Measurements from ENCODE around the gene C13orf46.
"Not testable (repeated sequence)": the region's sequence is repeated elsewhere in the genome, so short reads cannot be mapped to it uniquely, and the experiment has no call there.

The C13orf46 gene

GRCh38 chr13:113991676-113992179 is 17.9 kb upstream of the C13orf46 start:
- no peak for DNase-seq

GRCh38 chr13:113991191-113991669 is 17.4 kb upstream of the C13orf46 start:
- DNase-seq: no peak

DNA sequence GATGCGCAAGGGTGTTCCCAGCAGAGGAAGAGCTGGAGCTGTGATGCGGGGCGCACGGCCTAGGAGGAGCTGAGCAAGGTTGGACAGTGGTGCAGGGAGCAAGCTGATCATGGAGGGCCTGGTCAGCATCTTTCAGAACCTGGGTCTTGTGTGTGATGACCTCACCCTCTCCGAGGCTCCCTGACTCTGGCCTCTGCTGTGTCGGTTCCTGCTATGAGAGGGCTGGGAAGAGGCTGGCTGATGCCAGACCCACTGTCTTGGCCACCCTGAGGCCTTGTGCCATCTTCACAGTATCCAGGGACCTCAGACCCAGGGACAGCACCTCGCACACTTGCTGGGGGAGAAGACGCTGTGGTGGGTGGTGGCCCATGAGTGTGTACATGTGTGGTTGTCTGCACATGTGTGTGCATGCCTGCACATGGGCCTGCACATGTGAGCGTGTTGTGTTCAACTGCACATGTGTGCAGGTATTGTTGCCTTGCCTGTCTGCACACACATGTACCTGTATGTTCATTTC is 16.5 kb upstream of the C13orf46 start:
- no peak for DNase-seq

GRCh38 chr13:113989585-113990300 is 15.9 kb upstream of the C13orf46 start:
- no peak for DNase-seq

DNA sequence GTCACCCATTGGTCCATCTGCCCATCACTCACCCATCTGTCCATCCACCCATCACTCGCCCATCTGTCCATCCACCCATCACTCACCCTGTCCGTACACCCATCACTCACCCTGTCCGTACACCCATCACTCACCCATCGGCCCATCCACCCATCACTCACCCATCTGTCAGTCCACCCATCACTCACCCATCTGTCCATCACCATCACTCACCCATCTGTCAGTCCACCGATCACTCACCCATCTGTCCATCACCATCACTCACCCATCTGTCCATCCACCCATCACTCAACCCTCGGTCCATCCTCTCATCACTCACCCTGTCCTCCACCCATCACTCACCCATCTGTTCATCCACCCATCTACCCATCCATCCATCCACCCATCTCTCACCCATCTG is 15.0 kb upstream of the C13orf46 start:
- DNase-seq: not testable (repeated sequence)

DNA sequence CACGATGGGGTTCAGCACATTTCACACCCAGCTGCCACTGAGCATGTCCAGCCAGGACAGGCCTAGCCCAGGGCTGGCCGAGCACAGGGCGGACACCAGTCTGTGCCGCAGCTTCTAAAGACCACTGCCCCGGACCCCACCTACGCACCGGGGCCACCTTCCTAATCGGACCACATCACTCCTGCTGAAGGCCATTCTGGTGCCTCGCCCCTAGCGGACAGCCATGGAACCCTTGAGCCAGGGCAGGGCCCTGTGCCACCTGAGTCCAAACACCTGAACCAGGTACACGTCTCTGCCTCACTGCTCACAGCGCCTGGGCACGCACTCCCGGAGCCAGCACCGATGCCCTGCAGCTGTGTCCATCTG is 8.4 kb upstream of the C13orf46 start:
- no peak for DNase-seq

DNA sequence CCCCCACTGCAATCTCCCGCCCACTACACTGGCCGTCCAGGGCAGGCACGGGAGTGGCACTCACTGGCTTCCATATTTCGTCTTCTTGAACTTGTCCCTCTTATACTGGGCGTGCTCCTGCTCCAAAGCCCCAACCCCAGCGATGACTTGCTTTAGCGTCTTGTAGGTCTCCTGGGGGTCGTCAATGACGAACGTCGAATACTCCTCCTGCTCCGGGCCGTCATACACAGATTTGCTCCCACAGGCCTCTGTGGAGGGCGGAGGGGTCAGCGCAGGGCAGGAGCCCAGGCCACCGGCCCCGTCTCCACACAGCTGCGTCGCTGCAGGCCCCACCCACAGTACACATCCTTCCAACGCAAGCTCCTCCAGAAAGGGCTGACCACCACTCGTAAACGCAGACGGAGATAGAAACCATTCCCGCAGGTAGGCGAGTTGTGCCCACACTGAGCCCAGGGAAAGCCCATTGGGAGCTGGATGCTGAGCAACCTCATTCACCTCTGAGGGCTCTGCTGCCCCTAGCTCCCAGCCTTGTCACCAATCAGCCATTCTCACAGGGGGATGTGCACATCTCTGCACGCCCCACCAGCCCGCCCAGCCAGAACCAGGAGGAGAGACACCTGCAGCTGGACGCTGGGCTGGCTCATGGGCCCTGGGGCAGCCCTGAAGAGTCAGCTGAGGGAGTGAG is 7.9 kb upstream of the C13orf46 start:
- DNase-seq: no peak

- peak; percentile 21 for DNase-seq
Measured at GRCh38 chr13:113981194-113981605, 7.3 kb upstream of the C13orf46 start.

GRCh38 chr13:113980489-113981064 is 6.7 kb upstream of the C13orf46 start:
- no peak for DNase-seq

DNA sequence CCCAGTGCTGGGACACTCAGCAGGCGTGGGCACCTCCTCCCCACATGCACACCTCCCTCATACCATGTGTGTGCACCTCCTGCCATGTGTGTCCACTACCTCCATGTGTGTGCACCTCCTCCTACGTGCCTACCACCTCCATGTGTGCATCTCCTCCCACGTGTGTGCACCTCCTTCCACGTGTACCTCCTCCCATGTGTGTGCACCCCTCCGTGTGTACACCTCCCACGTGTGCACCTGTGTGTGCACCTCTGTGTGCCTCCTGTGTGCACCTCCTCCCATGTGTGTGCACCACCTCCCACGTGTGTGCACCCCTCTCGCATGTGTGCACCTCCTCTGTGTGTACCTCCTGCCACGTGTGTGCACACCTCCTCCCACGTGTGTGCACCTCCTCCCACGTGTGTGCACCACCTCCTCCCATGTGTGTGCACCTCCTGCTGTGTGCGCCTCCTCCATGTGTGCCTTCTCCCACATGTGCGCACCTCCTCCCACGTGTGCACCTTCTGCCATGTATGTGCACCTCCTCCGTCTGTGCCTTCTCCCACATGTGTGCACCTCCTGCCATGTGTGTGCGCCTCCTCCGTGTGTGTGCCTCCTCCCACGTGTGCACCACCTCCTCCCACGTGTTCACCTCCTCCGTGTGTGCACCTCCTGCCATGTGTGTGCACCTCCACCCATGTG is 6.1 kb upstream of the C13orf46 start:
- no peak for DNase-seq

DNA sequence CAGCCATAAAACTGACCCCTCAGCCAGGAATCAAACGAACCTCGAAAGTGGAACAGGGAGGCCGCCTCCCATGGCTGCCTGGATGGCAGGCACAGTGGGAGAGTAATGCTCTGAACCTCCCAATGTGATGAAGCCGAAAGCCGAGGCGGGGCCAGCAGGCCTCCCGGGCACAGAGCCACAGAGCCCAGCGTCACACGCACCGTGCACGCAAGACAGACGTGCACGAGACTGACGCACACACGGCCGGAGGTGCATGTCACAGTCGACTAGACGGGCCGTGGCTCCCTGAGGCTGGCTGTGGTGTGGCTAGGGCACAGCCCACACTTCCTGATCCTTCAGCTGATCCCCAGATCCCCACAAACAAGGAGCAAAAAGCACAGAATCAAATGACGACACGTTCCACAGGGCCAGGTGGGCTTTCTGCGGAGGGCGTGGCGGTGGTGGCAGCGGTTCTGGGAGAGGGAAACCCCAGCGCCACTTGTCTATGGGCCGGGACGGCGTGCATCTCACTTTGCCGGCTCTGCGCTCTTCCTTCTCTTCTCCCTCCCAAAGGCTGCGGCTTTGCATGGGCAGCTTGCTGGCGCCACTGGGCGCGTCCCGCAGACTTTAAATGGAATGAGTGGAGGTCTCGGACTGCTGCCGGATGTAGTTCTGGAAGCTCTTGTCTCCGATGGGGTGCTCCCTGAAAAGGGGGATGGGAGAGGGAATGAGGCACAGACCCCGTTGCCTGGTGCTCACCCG is 5.0 kb upstream of the C13orf46 start:
- no peak for DNase-seq

DNA sequence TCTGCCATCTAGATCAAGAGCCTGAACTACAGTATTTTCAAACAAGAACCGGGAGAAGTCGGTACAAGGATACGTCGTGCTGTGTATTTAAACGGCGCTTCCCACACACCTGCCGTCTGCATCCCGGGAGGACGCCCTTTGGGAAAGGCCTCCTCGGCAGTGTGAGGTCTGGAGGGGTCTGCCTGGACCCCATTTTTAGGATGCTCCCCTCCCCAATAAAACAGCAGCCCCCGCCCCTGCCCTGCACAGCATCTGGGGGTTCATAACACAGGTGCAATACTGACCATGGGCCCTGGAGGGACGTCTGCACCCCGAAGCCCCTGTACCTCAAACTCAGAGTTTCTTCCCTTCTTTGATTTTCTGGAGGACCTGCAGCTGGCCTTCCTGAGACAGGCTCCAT is 4.1 kb upstream of the C13orf46 start:
- DNase-seq: no peak

- peak; percentile 16 for DNase-seq
Measured at GRCh38 chr13:113976711-113977684, 3.1 kb upstream of the C13orf46 start.

DNA sequence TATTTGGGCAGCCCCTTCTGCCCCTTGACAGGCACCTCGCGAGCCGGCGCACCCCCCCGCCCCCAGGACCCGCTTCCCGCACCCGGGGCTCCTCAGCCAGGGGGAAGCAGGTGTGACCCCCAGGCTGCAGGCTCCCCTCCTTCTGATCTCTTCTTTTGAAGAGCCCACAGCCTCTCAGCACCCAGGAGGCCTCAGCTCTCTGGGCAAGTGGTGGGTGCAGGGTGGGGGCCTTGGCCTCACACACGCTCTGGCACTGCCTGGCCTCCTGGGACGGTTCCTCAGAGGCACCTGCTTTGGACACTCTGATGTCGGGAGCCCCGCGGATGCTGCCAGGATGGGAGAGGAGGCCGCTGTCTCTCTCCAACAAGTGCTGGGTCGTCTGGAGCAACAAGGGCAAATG is 1.5 kb upstream of the C13orf46 start:
- DNase-seq: no peak

- no peak for DNase-seq
Measured at GRCh38 chr13:113974304-113975281, 717 bp upstream of the C13orf46 start.

DNA sequence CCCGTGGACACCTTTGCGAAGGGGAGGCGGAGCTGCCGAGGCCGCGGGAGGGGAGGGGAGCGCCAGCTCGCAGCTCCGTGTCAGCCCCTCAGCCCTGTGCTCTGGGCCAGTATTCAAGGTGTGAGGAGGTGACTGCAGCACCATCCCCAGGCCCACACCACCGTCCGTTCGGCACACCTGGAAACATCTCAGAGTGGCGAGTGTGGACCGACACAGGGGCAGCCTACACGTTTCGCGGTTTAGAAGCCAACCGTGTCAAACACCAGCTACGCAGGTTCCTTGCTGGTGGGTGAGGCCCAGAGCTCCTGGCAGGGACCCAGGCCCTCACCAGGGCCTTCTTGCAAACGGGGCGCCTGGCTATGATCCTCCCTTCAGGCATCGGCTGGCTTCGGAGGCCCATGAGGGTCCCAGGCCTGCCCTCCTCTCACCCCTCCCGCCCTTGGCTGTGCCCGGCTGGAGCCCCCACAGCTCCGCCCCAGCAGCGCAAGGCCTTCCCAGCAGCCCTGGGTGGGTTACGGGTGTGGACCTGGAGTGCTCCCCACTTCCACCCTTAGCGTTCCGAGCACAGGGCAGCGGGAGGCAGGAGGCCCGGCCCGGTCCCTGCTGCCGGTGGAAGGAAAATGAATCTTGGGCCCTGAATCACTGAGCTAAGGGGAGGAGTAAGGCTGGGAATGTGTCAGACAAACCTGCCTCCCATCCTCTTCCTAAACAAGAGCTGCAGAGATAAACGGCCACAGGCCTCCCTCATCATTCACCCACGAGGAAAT is 1.2 kb downstream of the C13orf46 start:
- DNase-seq: no peak

- DNase-seq: no peak
Measured at GRCh38 chr13:113971471-113972231, 2.2 kb downstream of the C13orf46 start.

DNA sequence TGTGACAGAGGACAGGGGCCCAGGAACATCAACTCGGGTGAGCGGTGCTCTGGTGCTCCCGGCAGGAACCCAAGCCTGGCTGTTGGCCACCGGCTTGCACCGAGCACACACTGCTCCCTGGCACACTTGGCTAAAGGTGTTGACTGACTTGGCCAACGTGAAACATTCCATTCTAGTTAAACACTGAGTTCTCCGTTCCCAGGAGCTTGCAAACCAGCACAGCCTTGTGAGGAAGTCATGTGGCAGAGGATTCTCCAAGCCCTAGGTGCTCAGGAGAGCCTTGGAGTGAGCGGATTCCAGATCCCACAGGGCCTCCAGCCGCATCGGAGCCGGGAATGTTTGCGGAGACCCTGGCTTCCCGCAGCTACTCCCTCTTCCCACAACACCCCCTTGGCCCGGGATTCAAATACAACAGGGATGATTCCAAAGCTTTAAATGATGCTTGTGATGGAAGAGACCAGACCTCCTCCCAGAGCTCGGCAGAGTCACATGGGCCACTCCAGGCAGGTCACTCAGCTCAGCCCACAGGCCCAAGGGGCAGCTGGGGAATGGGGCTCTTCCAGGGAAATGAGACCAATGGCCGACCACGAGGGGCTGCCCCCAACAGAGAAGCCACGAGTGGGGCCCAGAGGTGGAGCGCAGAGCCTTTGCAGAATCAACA is 2.9 kb downstream of the C13orf46 start:
- DNase-seq: no peak
